ENCODE data around the gene PLEKHO1. TPM values are rescaled to one million over a fixed set of nuclear protein-coding genes. Genes with fewer than 3 reads are reported as not detected.

PLEKHO1 gene
- total RNA-seq, 3 donors from 2014 or later: 10.0 to 228 (median 21.9) TPM

DNA sequence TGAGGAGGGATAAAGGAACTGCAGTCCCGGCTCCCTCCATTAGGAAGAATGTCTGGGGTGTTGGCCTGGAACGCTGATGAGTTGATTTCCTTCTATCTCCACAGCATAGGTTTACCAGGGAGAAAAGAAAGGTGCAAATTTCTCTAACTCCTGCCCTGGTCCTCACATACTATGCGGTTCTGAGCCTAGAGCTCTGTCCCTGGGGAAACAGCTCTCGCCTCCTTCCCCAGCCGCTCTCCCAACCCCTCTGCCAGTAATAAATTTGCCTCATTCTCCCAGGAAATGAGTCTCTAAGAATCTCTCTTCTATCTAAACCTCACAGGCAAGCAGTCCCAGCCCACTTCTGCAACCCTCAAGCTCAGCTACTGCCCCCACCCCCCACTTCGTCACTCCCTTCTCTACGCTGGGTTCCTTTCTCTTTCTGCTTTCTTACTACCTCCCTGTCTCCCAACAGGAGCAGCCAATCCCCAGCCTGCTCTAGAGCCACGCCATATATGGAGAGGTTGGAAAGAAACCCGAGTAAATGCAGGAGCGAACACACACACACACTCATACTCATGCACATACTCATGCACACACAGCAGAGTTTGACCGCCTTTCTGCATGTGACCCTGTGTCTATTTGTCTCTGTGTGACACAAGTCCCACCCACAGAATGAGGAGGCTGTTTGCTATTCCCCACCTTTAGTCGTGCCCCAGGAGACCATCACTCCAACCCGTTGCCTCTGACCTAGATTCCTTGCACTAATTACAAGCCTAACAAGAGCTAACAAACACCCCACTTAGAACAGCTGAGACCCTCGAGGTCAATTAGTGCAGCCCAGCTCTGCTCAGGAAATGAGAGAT, 13.4 kb downstream of the PLEKHO1 start:
- Histone ChIP-seq H3K4me1 (ENCODE audit: low read depth) (no peaks in the 10 kb centered on the region), H3K4me3 (no peak overlapping the region), H3K9me3 (no peaks in the 10 kb centered on the region), H3K36me3 (ENCODE audit: low read depth) (no peaks in the 10 kb centered on the region)
- TF ChIP-seq CTCF (IDR thresholded peaks at IDR 0.05): no peak
- peak; percentile 65 to 81 (median 81) for DNase-seq
- ATAC-seq: peak; percentile 86
- intact Hi-C loops (cut with DNase I, micrococcal nuclease): loop anchor here (10.0 kb wide), 2 partner anchors 88 to 198 kb away; no protein-coding TSS in a partner anchor

DNA sequence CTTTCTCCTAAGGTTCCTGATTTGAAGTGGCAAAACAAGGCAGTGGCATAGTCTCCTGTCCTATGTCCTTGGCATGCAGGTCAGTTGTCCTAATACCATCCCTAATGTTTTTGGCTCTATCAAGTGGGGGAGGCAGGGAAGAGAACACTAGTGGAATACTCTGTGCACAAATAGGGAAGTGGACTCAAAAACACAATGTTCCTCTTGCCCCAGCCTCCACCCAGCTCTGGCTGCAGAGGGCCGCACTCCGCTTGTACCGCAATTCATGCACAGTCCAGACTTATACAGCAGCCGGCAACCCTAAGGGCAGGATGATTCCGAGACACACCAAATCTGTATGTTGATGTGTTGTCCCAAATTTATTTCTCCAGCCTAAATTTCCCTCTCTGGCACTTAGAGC, 14.5 kb downstream of the PLEKHO1 start:
- no peak for ATAC-seq

GRCh38 chr1:150164779-150165178, 15.1 kb downstream of the PLEKHO1 start:
- intact Hi-C loops (cut with DNase I, micrococcal nuclease): loop anchor here (10.0 kb wide), 2 partner anchors 90 to 200 kb away; no protein-coding TSS in a partner anchor

More for the DNA sequence above, 14.5 kb downstream of the PLEKHO1 start:
- intact Hi-C loops (cut with DNase I, micrococcal nuclease): loop anchor here (10.0 kb wide), 2 partner anchors 89 to 199 kb away; no protein-coding TSS in a partner anchor
- Histone ChIP-seq H3K9me3 (no peaks in the 10 kb centered on the region), H3K4me3 (no peak overlapping the region), H3K4me1 (ENCODE audit: low read depth) (no peaks in the 10 kb centered on the region), H3K36me3 (ENCODE audit: low read depth) (no peaks in the 10 kb centered on the region)
- DNase-seq: no peak
- TF ChIP-seq CTCF (IDR thresholded peaks at IDR 0.05): no peak

DNA sequence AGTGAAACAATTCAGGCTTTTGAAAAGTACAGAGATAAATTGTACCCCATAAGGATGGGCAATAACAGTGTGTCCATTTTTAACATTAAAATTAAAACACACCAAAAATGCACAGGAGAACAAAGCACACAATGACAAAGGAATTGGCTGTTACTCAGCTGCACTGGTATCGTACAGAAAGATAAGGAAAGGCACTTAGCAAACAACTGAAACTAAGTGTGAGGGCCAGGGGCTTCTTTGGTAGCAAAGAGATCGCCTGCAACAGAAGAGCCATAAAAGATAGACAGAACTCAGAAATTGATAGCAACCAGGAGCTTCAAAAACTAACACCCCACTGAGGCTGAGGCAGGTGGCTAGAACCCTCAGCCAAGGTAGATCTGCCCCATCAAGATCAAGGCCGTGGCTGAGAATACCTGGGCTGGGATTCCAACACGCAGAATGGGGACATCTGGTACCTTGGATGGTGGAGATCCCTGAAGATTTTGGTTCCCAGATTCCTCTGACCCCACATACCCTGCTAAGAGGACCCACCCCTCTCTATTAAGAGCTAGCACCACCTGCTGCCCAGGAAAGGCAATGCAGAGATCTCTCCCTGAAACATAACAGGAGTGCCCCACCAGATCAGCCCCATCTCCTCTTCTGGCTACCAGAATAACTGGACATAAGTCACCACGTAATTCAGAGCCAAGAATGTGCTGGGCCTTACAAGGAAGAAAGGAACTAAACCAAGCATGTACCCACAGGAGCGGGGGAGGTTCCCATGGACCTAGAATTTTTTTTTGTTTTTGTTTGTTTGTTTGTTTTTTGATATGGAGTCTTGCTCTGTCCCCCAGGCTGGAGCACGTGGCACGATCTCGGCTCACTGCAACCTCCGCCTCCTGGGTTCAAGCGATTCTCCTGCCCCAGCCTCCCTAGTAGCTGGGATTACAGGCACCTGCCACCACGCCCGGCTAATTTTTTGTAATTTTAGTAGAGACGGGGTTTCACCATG, 16.2 kb downstream of the PLEKHO1 start:
- Histone ChIP-seq H3K9me3 (no peaks in the 10 kb centered on the region), H3K36me3 (ENCODE audit: low read depth) (no peaks in the 10 kb centered on the region), H3K4me3 (no peak overlapping the region), H3K4me1 (ENCODE audit: low read depth) (no peaks in the 10 kb centered on the region)
- intact Hi-C loops (cut with DNase I, micrococcal nuclease): loop anchor here (10.0 kb wide), 2 partner anchors 91 to 201 kb away; no protein-coding TSS in a partner anchor
- TF ChIP-seq CTCF (IDR thresholded peaks at IDR 0.05): peak; percentile 20
- ATAC-seq (peak; percentile 22), DNase-seq (peak in 2 of 3 donors; percentile 58 to 70)

More at GRCh38 chr1:150164779-150165178, 15.1 kb downstream of the PLEKHO1 start:
- ATAC-seq: no peak
- no peak for TF ChIP-seq CTCF (IDR thresholded peaks at IDR 0.05)
- H3K4me3 ChIP-seq: no peak overlapping the region
- H3K9me3 ChIP-seq: no peaks in the 10 kb centered on the region
- DNase-seq: no peak
- H3K36me3 ChIP-seq (ENCODE audit: low read depth): no peaks in the 10 kb centered on the region
- H3K4me1 ChIP-seq (ENCODE audit: low read depth): no peaks in the 10 kb centered on the region

GRCh38 chr1:150168960-150169601, 19.4 kb downstream of the PLEKHO1 start:
- Histone ChIP-seq H3K9me3 (no peaks in the 10 kb centered on the region), H3K4me1 (ENCODE audit: low read depth) (peaks cover 4% of the 10 kb centered on the region), H3K36me3 (ENCODE audit: low read depth) (no peaks in the 10 kb centered on the region), H3K4me3 (no peak overlapping the region)
- intact Hi-C loops (cut with DNase I, micrococcal nuclease): loop anchor here (10.0 kb wide), 2 partner anchors 94 to 204 kb away; no protein-coding TSS in a partner anchor
- ATAC-seq (peak; percentile 59), DNase-seq (peak in 2 of 3 donors; percentile 75 to 81)
- peak; percentile 35 for TF ChIP-seq CTCF (IDR thresholded peaks at IDR 0.05)

Data from mucosa of descending colon (tissue), 3 donors.